ENCODE data around the gene SH3RF1. TPM values are rescaled to one million over a fixed set of nuclear protein-coding genes. Genes with fewer than 3 reads are reported as not detected.

SH3RF1 gene
- total and polyA plus RNA-seq, 2 of the 8 experiments (the other 6 are each of a cell fraction or from before 2014, with no cell fraction given), result 6.9 to 15.1 TPM

GRCh38 chr4:169119536-169119935 is 151.2 kb downstream of the SH3RF1 start (continued):
- TF ChIP-seq CTCF (IDR thresholded peaks at IDR 0.05; ENCODE audit: control extremely low read depth in 1 of 3, insufficient read depth in 1 of 3, low read depth in 1 of 3, low read length in 3 of 3) (no peak), SUZ12 (IDR thresholded peaks at IDR 0.05; ENCODE audit: low read length) (no peak), ZNF274 (IDR thresholded peaks at IDR 0.05; ENCODE audit: borderline replicate concordance, extremely low read depth, low read length) (no peak), RAD21 (IDR thresholded peaks at IDR 0.05 in 1 of 2, conservative IDR thresholded peaks at IDR 0.05 in 1 of 2; ENCODE audit: low read depth in 2 of 2, low read length in 2 of 2) (no peak), CHD2 (IDR thresholded peaks at IDR 0.05; ENCODE audit: low read length) (no peak), BRCA1 (IDR thresholded peaks at IDR 0.05; ENCODE audit: low read depth, low read length) (no peak), EZH2 (IDR thresholded peaks at IDR 0.05; ENCODE audit: low read depth, low read length, severe bottlenecking) (no peak)
